ENCODE results near the gene CDH24. TPM values are rescaled to one million over a fixed set of nuclear protein-coding genes. Genes with fewer than 3 reads are reported as not detected.

Gene CDH24
- total and polyA plus RNA-seq, 9 of the 15 experiments (the other 6 are each of a cell fraction or from before 2014, with no cell fraction given): 0.04 to 16.2 (median 4.9) TPM

- TF ChIP-seq TOE1 (IDR thresholded peaks at IDR 0.05; ENCODE audit: borderline replicate concordance) (peak; percentile 80), TOE1 (CRISPR knock-in tag; IDR thresholded peaks at IDR 0.05; ENCODE audit: borderline replicate concordance, low read depth) (no peak), MAZ (CRISPR knock-in tag; conservative IDR thresholded peaks at IDR 0.05 in 1 of 2, IDR thresholded peaks at IDR 0.05 in 1 of 2) (peak; percentile 45 to 66; a peak in 3 of 4 replicates), MXD1 (CRISPR knock-in tag; IDR thresholded peaks at IDR 0.05; ENCODE audit: borderline replicate concordance, poor library complexity, severe bottlenecking) (no peak), ZNF12 (CRISPR knock-in tag; IDR thresholded peaks at IDR 0.05) (no peak), ZFP36 (IDR thresholded peaks at IDR 0.05; ENCODE audit: low read depth, low read length, partially characterized antibody) (peak; percentile 13), FOXO4 (CRISPR knock-in tag; IDR thresholded peaks at IDR 0.05) (no peak), STAG1 (CRISPR knock-in tag; IDR thresholded peaks at IDR 0.05; ENCODE audit: borderline replicate concordance) (no peak), ESRRB (CRISPR knock-in tag; IDR thresholded peaks at IDR 0.05; ENCODE audit: borderline replicate concordance) (no peak), CGGBP1 (CRISPR knock-in tag; IDR thresholded peaks at IDR 0.05) (no peak), PHF20 (IDR thresholded peaks at IDR 0.05; ENCODE audit: partially characterized antibody) (peak; percentile 10), SOX6 (IDR thresholded peaks at IDR 0.05) (0 out of 2 replicates have a peak, but pooled peaks have one; percentile 31), SRSF7 (optimal IDR thresholded peaks at IDR 0.05; ENCODE audit: low read depth, low read length) (no peak), ARID2 (IDR thresholded peaks at IDR 0.05) (peak; percentile 96; the same call in 1 of the 2 replicates), NR2F6 (CRISPR knock-in tag; IDR thresholded peaks at IDR 0.05) (no peak), BCLAF1 (IDR thresholded peaks at IDR 0.05; ENCODE audit: borderline replicate concordance in 1 of 2, control insufficient read depth in 1 of 2, low read depth in 2 of 2, low read length in 1 of 2) (0 out of 4 replicates have a peak, but pooled peaks have one; percentile 16 to 45), ZMIZ1 (IDR thresholded peaks at IDR 0.05; ENCODE audit: low read depth in 2 of 2, low read length in 2 of 2) (no peak)
Measured at GRCh38 chr14:23009939-23010726, 47.2 kb downstream of the CDH24 start, which contains the start of gene C14orf93 (continued).
